H9 (cell line): ENCODE data around the gene DOCK10. TPM values are rescaled to one million over a fixed set of nuclear protein-coding genes. Genes with fewer than 3 reads are reported as not detected.

ENCODE experiments used
- DNase-seq: peaks from one replicate; pipeline ENCODE4 v3.0.0-alpha.2; 2017
- H2AFZ ChIP-seq: one replicate; pipeline ENCODE4 v1.6.1; 2013; ENCODE audit warnings: mild to moderate bottlenecking, low read length, control low read depth, moderate library complexity
- H2AK5ac ChIP-seq: 2 replicates; pipeline ENCODE4 v1.6.1; 2013; ENCODE audit warnings: low read length, control low read depth, mixed read lengths; ENCODE audit not compliant: insufficient read length
- H2BK120ac ChIP-seq: one replicate; pipeline ENCODE4 v1.6.1; 2013; ENCODE audit warnings: low read depth, mild to moderate bottlenecking, low read length, control low read depth, inconsistent platforms; ENCODE audit not compliant: poor library complexity, severe bottlenecking
- H2BK12ac ChIP-seq: 2 replicates; pipeline ENCODE4 v1.6.1; 2013; ENCODE audit warnings: low read length, control low read depth, mixed read lengths, low read depth; ENCODE audit not compliant: insufficient read length
- H2BK15ac ChIP-seq: 2 replicates; pipeline ENCODE4 v1.6.1; 2013; ENCODE audit warnings: low read depth, low read length, control low read depth
- H2BK20ac ChIP-seq: one replicate; pipeline ENCODE4 v1.6.1; 2013; ENCODE audit warnings: low read depth, mild to moderate bottlenecking, low read length, control low read depth, inconsistent platforms; ENCODE audit not compliant: poor library complexity, severe bottlenecking
- H2BK5ac ChIP-seq: 2 replicates; pipeline ENCODE4 v1.6.1; 2013; ENCODE audit warnings: low read length, control low read depth, mixed read lengths; ENCODE audit not compliant: insufficient read length
- H3K14ac ChIP-seq: 2 replicates; pipeline ENCODE4 v1.6.1; 2013; ENCODE audit warnings: low read length, control low read depth; ENCODE audit not compliant: insufficient read depth
- H3K18ac ChIP-seq: 2 replicates; pipeline ENCODE4 v1.6.1; 2013; ENCODE audit warnings: low read depth, mild to moderate bottlenecking, mixed read lengths, low read length, control low read depth; ENCODE audit not compliant: insufficient read length
- H3K23ac ChIP-seq: 2 replicates; pipeline ENCODE4 v1.6.1; 2013; ENCODE audit warnings: low read length, control low read depth, mixed read lengths, low read depth; ENCODE audit not compliant: insufficient read length
- H3K23me2 ChIP-seq: 2 replicates; pipeline ENCODE4 v1.6.1; 2013; ENCODE audit warnings: low read depth, mild to moderate bottlenecking, mixed read lengths, low read length, control low read depth; ENCODE audit not compliant: insufficient read length, poor library complexity, severe bottlenecking
- H3K27ac ChIP-seq: 2 replicates; pipeline ENCODE4 v1.5.1; 2013; ENCODE audit warnings: low read length, control low read depth, mixed read lengths, low read depth; ENCODE audit not compliant: insufficient read length
- H3K27me3 ChIP-seq: 2 replicates; pipeline ENCODE4 v1.6.1; 2013; ENCODE audit warnings: low read length, control low read depth, inconsistent platforms; ENCODE audit not compliant: insufficient read depth
- H3K4ac ChIP-seq: 2 replicates; pipeline ENCODE4 v1.6.1; 2013; ENCODE audit warnings: low read depth, mild to moderate bottlenecking, control low read depth, inconsistent platforms, low read length, moderate library complexity
- H3K4me1 ChIP-seq: 2 replicates; pipeline ENCODE4 v1.6.1; 2013; ENCODE audit warnings: low read length, control low read depth, inconsistent platforms; ENCODE audit not compliant: insufficient read depth
- H3K4me2 ChIP-seq: 2 replicates; pipeline ENCODE4 v1.6.1; 2013; ENCODE audit warnings: low read length, control low read depth, mixed read lengths; ENCODE audit not compliant: insufficient read length, insufficient read depth
- H3K56ac ChIP-seq: 2 replicates; pipeline ENCODE4 v1.6.1; 2013; ENCODE audit warnings: low read depth, mild to moderate bottlenecking, mixed read lengths, low read length, control low read depth; ENCODE audit not compliant: insufficient read length
- H3K79me1 ChIP-seq: 2 replicates; pipeline ENCODE4 v1.6.1; 2013; ENCODE audit warnings: low read depth, mild to moderate bottlenecking, moderate library complexity, low read length, control low read depth, inconsistent platforms; ENCODE audit not compliant: insufficient read depth, poor library complexity, severe bottlenecking
- H3K79me2 ChIP-seq: 2 replicates; pipeline ENCODE4 v1.6.1; 2013; ENCODE audit warnings: low read length, control low read depth, inconsistent platforms; ENCODE audit not compliant: insufficient read depth
- H3K9ac ChIP-seq: 2 replicates; pipeline ENCODE4 v1.6.1; 2013; ENCODE audit warnings: low read length, control low read depth, mixed read lengths; ENCODE audit not compliant: insufficient read length; ENCODE audit errors: extremely low read depth
- H3K9me3 ChIP-seq: one replicate; pipeline ENCODE4 v1.6.1; 2013; ENCODE audit warnings: low read depth, low read length, inconsistent platforms; ENCODE audit not compliant: control insufficient read depth
- H3T11ph ChIP-seq: one replicate; pipeline ENCODE4 v1.6.1; 2013; ENCODE audit warnings: mild to moderate bottlenecking, low read length, control low read depth, inconsistent platforms
- H4K20me1 ChIP-seq: one replicate; pipeline ENCODE4 v1.6.1; 2013; ENCODE audit not compliant: control insufficient read depth, insufficient read length, insufficient read depth
- H4K5ac ChIP-seq: 2 replicates; pipeline ENCODE4 v1.6.1; 2013; ENCODE audit warnings: low read depth, mild to moderate bottlenecking, mixed read lengths, low read length, control low read depth; ENCODE audit not compliant: insufficient read length
- H4K8ac ChIP-seq: replicated peaks from 2 replicates; pipeline ENCODE4 v1.6.1; 2013; ENCODE audit warnings: low read length, control low read depth, mixed read lengths, low read depth; ENCODE audit not compliant: insufficient read length
- H4K91ac ChIP-seq: 2 replicates; pipeline ENCODE4 v1.6.1; 2013; ENCODE audit warnings: low read depth, mild to moderate bottlenecking, moderate library complexity, mixed read lengths, low read length, control low read depth; ENCODE audit not compliant: insufficient read length
- H3K27ac Mint-ChIP-seq, 3 experiments: 2 replicates in 2 of 3; 3 replicates in 1 of 3; pipeline ENCODE4 v1.8.0; 2020 to 2021; ENCODE audit warnings: mixed read lengths in 3 of 3, mild to moderate bottlenecking in 1 of 3, moderate library complexity in 1 of 3
- H3K27me3 Mint-ChIP-seq: 2 replicates; pipeline ENCODE4 v1.8.0; 2021; ENCODE audit warnings: low read depth, mild to moderate bottlenecking, moderate library complexity, mixed read lengths
- H3K36me3 Mint-ChIP-seq, 3 experiments: 2 replicates in 2 of 3; 3 replicates in 1 of 3; pipeline ENCODE4 v1.8.0; 2020 to 2021; ENCODE audit warnings: low read depth in 3 of 3, mixed read lengths in 3 of 3; ENCODE audit not compliant: insufficient read depth in 1 of 3
- H3K4me1 Mint-ChIP-seq, 2 experiments: 2 replicates each; pipeline ENCODE4 v1.8.0; 2020; ENCODE audit warnings: mixed read lengths in 2 of 2
- H3K4me3 Mint-ChIP-seq, 2 experiments: 2 replicates in 1 of 2; 3 replicates in 1 of 2; pipeline ENCODE4 v1.8.0; 2020 to 2021; ENCODE audit warnings: mild to moderate bottlenecking in 2 of 2, mixed read lengths in 2 of 2, moderate library complexity in 1 of 2
- H3K9me3 Mint-ChIP-seq, 2 experiments: 2 replicates in 1 of 2; 3 replicates in 1 of 2; pipeline ENCODE4 v1.8.0; 2020; ENCODE audit warnings: mild to moderate bottlenecking in 2 of 2, mixed read lengths in 2 of 2, moderate library complexity in 1 of 2
- CTCF ChIP-seq: fragments of 200-600 bp; sonication (generic); conservative IDR thresholded peaks from 3 replicates; pipeline ENCODE4 v1.8.0; 2021; ENCODE audit warnings: antibody characterized with exemption, mild to moderate bottlenecking
- WGBS: extraction: QIAGEN DNeasy Blood & Tissue Kit; methylation state at CpG from one replicate; pipeline ENCODE4 v1.1.7; 2013; ENCODE audit warnings: missing lambda C conversion rate, low lambda C conversion rate, mixed read lengths; ENCODE audit not compliant: insufficient read length; ENCODE audit errors: extremely low coverage; 5-methylcytosine and 5-hydroxymethylcytosine counted together
- total RNA-seq: library from RNA; stranded (reverse); gene quantifications from 2 replicates; pipeline ENCODE4 v1.2.1, GENCODE V29; 2021

The DOCK10 gene
- total RNA-seq, 1 experiment from 2014 or later, result 0.79 TPM

GRCh38 chr2:224722770-224723169 is 319.5 kb downstream of the DOCK10 start:
- Histone ChIP-seq H3K23ac (no peak overlapping the region), H3K27ac (no peak overlapping the region), H2BK5ac (no peak overlapping the region), H3K4me1 (no peaks in the 10 kb centered on the region), H2AFZ (no peak overlapping the region), H3K4me2 (no peak overlapping the region), H3K9me3 (no peaks in the 10 kb centered on the region), H3K56ac (no peak overlapping the region), H3K27me3 (no peaks in the 10 kb centered on the region), H3K4ac (no peak overlapping the region), H3K79me1 (no peaks in the 10 kb centered on the region), H3K14ac (no peak overlapping the region), H3T11ph (no peak overlapping the region), H4K8ac (no peak overlapping the region), H2BK20ac (no peak overlapping the region), H3K18ac (no peak overlapping the region), H2BK15ac (no peak overlapping the region), H2BK12ac (no peak overlapping the region), H2BK120ac (no peak overlapping the region), H3K79me2 (no peaks in the 10 kb centered on the region), H3K23me2 (no peaks in the 10 kb centered on the region), H4K5ac (no peak overlapping the region), H3K9ac (no peak overlapping the region), H2AK5ac (no peak overlapping the region), H4K91ac (no peak overlapping the region), H4K20me1 (no peaks in the 10 kb centered on the region)
- TF ChIP-seq CTCF, result no peak
- no peaks in the 10 kb centered on the region for H3K4me1 Mint-ChIP-seq
- H3K36me3 Mint-ChIP-seq, result no peaks in the 10 kb centered on the region; a peak in 1 of 7 replicates
- H3K27ac Mint-ChIP-seq, result no peak overlapping the region
- H3K4me3 Mint-ChIP-seq, result no peak overlapping the region
- no peak for DNase-seq
- no peaks in the 10 kb centered on the region for H3K27me3 Mint-ChIP-seq
- H3K9me3 Mint-ChIP-seq, result peaks cover 4 to 5% of the 10 kb centered on the region in 2 experiments; a peak in 2 of 5 replicates
- WGBS, result no CpG with 5 or more reads among the region's 4 CpGs
